Heart left ventricle (tissue), 16 donors: ENCODE data around the gene ANKH. TPM values are rescaled to one million over a fixed set of nuclear protein-coding genes. Genes with fewer than 3 reads are reported as not detected.

Source experiments
- ATAC-seq, 4 donors: fragments of 200-7000 bp; cut with Tn5 transposase; one replicate each; pipeline ENCODE4 v1.9.1; 2020 to 2022; ENCODE audit warnings: moderate library complexity in 4 of 4, mild to moderate bottlenecking in 3 of 4, moderate number of reproducible peaks in 1 of 4
- DNase-seq, 5 donors: peaks; one replicate each; pipeline ENCODE4 v3.0.0-alpha.2; 2020
- H3K27ac ChIP-seq, 12 donors: fragments of 200-600 bp; sonication (generic) in 4 of 12; one replicate each; pipeline versions ENCODE4 v1.5.0 to v1.8.0; 2016 to 2022; ENCODE audit warnings: mild to moderate bottlenecking in 2 of 12
- H3K27me3 ChIP-seq, 9 donors: fragments of 200-600 bp; sonication (generic) in 2 of 9; one replicate each; pipeline versions ENCODE4 v1.5.1 to v1.8.0; 2016 to 2022; ENCODE audit warnings: mild to moderate bottlenecking in 3 of 9
- H3K36me3 ChIP-seq, 9 donors: fragments of 200-600 bp; sonication (generic) in 2 of 9; one replicate each; pipeline versions ENCODE4 v1.5.0 to v1.8.0; 2018 to 2022; ENCODE audit warnings: mild to moderate bottlenecking in 2 of 9
- H3K4me1 ChIP-seq, 12 donors: fragments of 200-600 bp; sonication (generic) in 4 of 12; one replicate each; pipeline versions ENCODE4 v1.5.0 to v1.8.0; 2016 to 2022; ENCODE audit warnings: mild to moderate bottlenecking in 3 of 12
- H3K4me3 ChIP-seq, 12 donors: fragments of 200-600 bp; sonication (generic) in 4 of 12; one replicate each; pipeline versions ENCODE4 v1.5.0 to v1.8.0; 2017 to 2022; ENCODE audit warnings: mild to moderate bottlenecking in 9 of 12, moderate library complexity in 4 of 12
- H3K9me3 ChIP-seq, 12 donors: fragments of 200-600 bp; sonication (generic) in 4 of 12; one replicate each; pipeline versions ENCODE4 v1.5.0 to v1.8.0; 2016 to 2022; ENCODE audit warnings: mild to moderate bottlenecking in 1 of 12
- POLR2A ChIP-seq, 2 donors: fragments of 450-650 bp; IDR thresholded peaks; one replicate each; pipeline ENCODE4 v1.6.1; 2017; ENCODE audit warnings: antibody characterized with exemption in 2 of 2, mild to moderate bottlenecking in 2 of 2, moderate library complexity in 2 of 2
- WGBS, 4 donors: extraction: QIAGEN DNeasy Blood & Tissue Kit in 2 of 4; methylation state at CpG; one replicate each; pipeline versions ENCODE4 v1.1.5 to v1.1.7; 2013 to 2018; 5-methylcytosine and 5-hydroxymethylcytosine counted together
- intact Hi-C, 10 donors: fragments of 100-400 bp; cut with DNase I; formaldehyde crosslinking; loops; one replicate each; pipeline versions ENCODE4 v1.11.1 to v1.14.2; 2022
- polyA plus RNA-seq, 2 donors: library from polyadenylated mRNA; stranded (reverse); fragments of 200-250 nt; gene quantifications; one replicate each; pipeline ENCODE4 v1.2.3, GENCODE V29; 2013
- total RNA-seq, 9 donors: library from RNA; depleted of rRNA in 2 of 9; stranded (reverse); fragments of >200 nt in 2 of 9; fragmentation: NEBNext Ultra II Directional in 3 of 9; extraction: Animal tissue kit (Norgen Biotek cat#: 25700) in 3 of 9; gene quantifications; one replicate each; pipeline versions ENCODE4 v1.1.0 to v1.2.4, GENCODE V29; 2016 to 2023
- TF ChIP-seq, protein P1 (sequence below), 12 donors: fragments of 200-600 bp; sonication (generic) in 4 of 12; IDR thresholded peaks; one replicate each; pipeline versions ENCODE4 v1.5.0 to v1.8.0; 2018 to 2022; ENCODE audit warnings: antibody characterized with exemption in 12 of 12, mild to moderate bottlenecking in 5 of 12
- donor health status: ischemic (EF 13 %, LVEDD 7.1; RV severe dilation, severe dysfunction).
- donor health status: healthy with polysubstance abuse.
- donor health status: DM: no; HTN: yes; CAD: no.
- donor health status: DM: no; HTN: no; CAD: no.
- donor health status: ischemic (EF 25% LVEDD 6.9; RV normal size, moderate dysfunction).
- donor health status: ischemic (EF 25% LVEDD 5.7; RV mildly dilated, moderate dysfunction).
- donor health status: healthy.
- donor health status: DM: yes; HTN: yes; CAD: no.
- donor health status: ischemic (EF 35%, LVEDD 5.7; RV mildly dilated, moderate dysfunction).
- donor health status: nonischemic (EF 11% LVEDD 7.7; RV severe dilation, severe dysfunction).
- donor health status: DM: yes; HTN: yes; CAD: no.
- donor health status: PGD.
- donor health status: ischemic (EF 29% LVEDD 5.4; RV normal size, mild dysfunction).
- donor health status: nonischemic (EF 23%, LVEDD 6.1; RV moderate dilation, normal function).

Gene ANKH
- total and polyA plus RNA-seq, 11 donors, result 54.1 to 260 (median 168) TPM

DNA sequence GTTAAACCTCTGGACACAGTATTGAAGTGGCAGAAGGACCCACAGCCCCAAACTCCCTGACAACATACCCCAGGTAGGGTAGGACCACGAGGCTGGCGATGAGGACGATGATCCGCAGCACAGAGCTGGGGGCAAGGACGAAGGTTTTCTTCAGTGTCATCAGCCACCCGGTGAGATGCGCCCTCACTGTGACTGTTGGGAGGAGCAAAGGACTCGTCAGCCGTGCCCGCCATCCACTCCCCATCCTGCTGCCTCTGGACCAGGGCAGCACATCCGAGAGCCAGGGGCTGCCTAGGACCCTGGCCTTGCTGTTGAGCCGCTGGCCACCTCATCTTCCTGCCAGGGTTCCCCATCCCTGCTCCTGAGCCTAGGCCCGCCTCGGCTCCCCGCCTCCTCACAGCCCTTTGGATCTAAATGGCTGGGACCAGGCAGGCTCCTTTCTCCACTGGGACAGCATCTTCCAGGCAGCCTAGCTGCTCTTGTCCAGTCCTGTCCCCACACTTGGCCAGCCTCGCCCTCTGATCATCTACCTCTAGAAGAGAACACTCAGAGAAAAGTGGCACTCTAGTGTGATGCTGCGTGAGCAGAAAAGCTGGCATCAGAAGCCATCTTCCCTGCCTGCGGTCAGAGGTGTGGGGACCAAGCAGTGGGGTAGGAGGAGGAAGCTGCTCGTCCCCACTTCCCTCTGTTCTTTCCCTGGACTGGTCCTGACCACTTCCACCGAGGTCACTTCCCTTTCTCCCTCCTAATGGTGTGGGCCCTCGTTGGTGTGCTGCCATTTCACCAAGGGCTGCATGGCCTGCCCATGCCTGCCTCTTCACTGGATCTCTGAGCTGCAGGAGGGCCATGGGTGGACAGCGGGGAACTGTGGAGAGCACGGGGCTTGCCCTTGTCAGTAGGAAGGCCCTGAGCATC is 157.8 kb downstream of the ANKH start:
- Histone ChIP-seq H3K36me3 (peaks cover 0 to 97% (median 83%) of the 10 kb centered on the region in 9 donors), H3K9me3 (no peaks in the 10 kb centered on the region), H3K4me3 (no peak overlapping the region), H3K4me1 (peaks cover 0 to 10% (median 6%) of the 10 kb centered on the region in 12 donors), H3K27me3 (no peaks in the 10 kb centered on the region), H3K27ac (peak overlapping the region in 4 of 12 donors; percentile 8 to 40 (median 33))
- no peak for TF ChIP-seq POLR2A (IDR thresholded peaks at IDR 0.05)
- TF ChIP-seq, protein P1, sequence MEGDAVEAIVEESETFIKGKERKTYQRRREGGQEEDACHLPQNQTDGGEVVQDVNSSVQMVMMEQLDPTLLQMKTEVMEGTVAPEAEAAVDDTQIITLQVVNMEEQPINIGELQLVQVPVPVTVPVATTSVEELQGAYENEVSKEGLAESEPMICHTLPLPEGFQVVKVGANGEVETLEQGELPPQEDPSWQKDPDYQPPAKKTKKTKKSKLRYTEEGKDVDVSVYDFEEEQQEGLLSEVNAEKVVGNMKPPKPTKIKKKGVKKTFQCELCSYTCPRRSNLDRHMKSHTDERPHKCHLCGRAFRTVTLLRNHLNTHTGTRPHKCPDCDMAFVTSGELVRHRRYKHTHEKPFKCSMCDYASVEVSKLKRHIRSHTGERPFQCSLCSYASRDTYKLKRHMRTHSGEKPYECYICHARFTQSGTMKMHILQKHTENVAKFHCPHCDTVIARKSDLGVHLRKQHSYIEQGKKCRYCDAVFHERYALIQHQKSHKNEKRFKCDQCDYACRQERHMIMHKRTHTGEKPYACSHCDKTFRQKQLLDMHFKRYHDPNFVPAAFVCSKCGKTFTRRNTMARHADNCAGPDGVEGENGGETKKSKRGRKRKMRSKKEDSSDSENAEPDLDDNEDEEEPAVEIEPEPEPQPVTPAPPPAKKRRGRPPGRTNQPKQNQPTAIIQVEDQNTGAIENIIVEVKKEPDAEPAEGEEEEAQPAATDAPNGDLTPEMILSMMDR (IDR thresholded peaks at IDR 0.05), result no peak
- ATAC-seq, result peak in 3 of 4 donors; percentile 5 to 16 (median 9)
- intact Hi-C loops, result no loop called here
- 93 to 96% (median 94%) methylated on average over 23 of the region's 23 CpGs for WGBS, 4 donors
- no peak for DNase-seq

DNA sequence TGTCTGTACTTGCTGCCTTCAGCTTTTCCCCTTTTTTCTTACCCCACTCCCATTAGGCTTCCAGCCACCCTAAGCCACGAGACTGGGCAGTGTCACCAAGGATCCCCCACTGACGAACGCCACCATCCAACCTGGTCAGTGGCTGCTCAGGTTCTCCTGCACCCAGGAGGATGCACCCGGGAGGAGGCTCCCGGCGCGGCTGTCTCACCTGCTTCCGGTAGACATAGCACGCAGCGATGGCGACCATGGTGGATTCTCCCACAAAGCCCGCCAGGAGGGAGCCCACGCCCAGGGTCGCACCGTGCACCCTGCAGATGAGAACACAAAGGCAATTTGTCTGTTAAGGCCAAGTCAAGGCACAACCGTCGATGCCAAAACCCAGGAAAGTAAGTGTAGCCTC is 158.9 kb downstream of the ANKH start:
- no peaks in the 10 kb centered on the region for H3K9me3 ChIP-seq
- H3K27me3 ChIP-seq, result no peaks in the 10 kb centered on the region
- intact Hi-C loops, result no loop called here
- ATAC-seq (no peak), DNase-seq (no peak)
- no peak overlapping the region for H3K27ac ChIP-seq
- 96 to 98% (median 97%) methylated on average over 17 of the region's 17 CpGs for WGBS, 4 donors
- TF ChIP-seq, protein P1 (IDR thresholded peaks at IDR 0.05), result no peak
- TF ChIP-seq POLR2A (IDR thresholded peaks at IDR 0.05), result no peak
- no peak overlapping the region for H3K4me3 ChIP-seq
- peaks cover 0 to 10% (median 7%) of the 10 kb centered on the region in 12 donors for H3K4me1 ChIP-seq
- peaks cover 0 to 99% (median 94%) of the 10 kb centered on the region in 9 donors for H3K36me3 ChIP-seq

DNA sequence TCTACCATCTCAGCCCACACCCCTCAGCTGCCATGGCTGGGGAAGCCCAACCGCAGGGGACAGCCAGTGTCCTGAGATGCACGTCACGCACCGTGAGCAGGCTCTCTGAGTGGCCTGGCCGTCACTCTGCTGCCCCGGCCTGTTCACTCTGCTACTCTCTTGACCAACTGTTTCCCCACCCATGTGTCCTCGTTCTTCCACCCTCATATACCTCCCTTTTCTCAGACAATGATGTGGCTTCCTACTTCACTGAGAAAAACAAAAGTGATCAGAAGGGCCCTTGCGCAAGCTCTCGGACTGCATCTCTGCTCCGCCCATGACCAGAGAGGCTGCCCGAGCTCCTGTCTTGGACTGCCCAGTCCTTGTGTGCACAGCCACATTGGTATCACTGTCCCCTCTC is 159.4 kb downstream of the ANKH start:
- Histone ChIP-seq H3K27ac (no peak overlapping the region), H3K4me3 (no peak overlapping the region), H3K9me3 (no peaks in the 10 kb centered on the region), H3K36me3 (peaks cover 0 to 99% (median 92%) of the 10 kb centered on the region in 9 donors), H3K4me1 (peaks cover 0 to 14% (median 10%) of the 10 kb centered on the region in 12 donors), H3K27me3 (no peaks in the 10 kb centered on the region)
- no peak for DNase-seq
- intact Hi-C loops, result no loop called here
- WGBS, 4 donors, result 84 to 90% (median 88%) methylated on average over 11 of the region's 11 CpGs
- no peak for ATAC-seq
- TF ChIP-seq POLR2A (IDR thresholded peaks at IDR 0.05), result no peak
- TF ChIP-seq, protein P1 (IDR thresholded peaks at IDR 0.05), result no peak

DNA sequence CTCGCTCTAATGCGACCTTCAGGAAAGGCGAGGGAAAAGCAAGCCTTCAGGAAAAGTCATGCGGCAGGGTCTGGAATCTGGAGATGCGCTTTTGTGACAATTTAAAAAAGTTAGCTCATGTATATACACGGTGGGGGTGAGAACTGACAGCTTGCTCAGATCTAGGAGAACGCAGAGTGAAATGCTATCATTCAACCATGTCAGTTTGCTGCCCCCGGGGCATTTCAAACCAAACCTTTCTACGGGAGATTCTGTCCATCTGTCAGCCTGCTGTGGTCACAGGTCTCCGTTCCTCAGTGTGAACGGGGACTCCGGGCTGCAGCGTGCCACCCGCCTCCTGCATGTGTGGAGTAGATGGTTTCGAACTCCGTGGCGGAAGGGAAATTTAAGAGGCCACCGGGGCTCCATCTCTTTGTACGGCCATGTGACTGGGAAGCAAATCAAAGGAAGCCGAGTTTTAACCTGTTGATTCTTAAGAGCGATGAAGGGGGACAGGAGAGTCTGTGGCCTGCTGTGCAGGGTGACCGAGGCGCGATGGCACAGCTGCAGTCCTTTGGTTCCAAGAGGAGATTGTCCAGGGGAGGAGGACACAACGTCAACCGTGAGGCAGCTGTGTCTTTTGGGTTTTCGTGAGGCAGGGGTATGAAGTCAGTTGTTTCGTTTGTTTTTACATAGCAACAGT is 161.1 kb downstream of the ANKH start:
- peaks cover 0 to 99% (median 80%) of the 10 kb centered on the region in 9 donors for H3K36me3 ChIP-seq
- peaks cover 0 to 27% (median 16%) of the 10 kb centered on the region in 12 donors for H3K4me1 ChIP-seq
- H3K27ac ChIP-seq, result no peak overlapping the region
- intact Hi-C loops, result no loop called here
- H3K27me3 ChIP-seq, result no peaks in the 10 kb centered on the region
- no peaks in the 10 kb centered on the region for H3K9me3 ChIP-seq
- H3K4me3 ChIP-seq, result no peak overlapping the region
- ATAC-seq (no peak), DNase-seq (no peak)
- no peak for TF ChIP-seq POLR2A (IDR thresholded peaks at IDR 0.05)
- TF ChIP-seq, protein P1 (IDR thresholded peaks at IDR 0.05), result no peak
- 90 to 94% (median 93%) methylated on average over 28 of the region's 28 CpGs for WGBS, 4 donors
